Activated CD4-positive, alpha-beta T cell treated with anti-CD3 and anti-CD28 coated beads, Interleukin-2, amount 50 U/mL, for 1 hour (primary cell): Measurements from ENCODE around the gene LHFPL3.
"Not testable (repeated sequence)": the region's sequence is repeated elsewhere in the genome, so short reads cannot be mapped to it uniquely, and the experiment has no call there.

ENCODE experiments used
- DNase-seq: peaks from one replicate; pipeline ENCODE4 v3.0.0-alpha.2; 2020

LHFPL3 gene

DNA sequence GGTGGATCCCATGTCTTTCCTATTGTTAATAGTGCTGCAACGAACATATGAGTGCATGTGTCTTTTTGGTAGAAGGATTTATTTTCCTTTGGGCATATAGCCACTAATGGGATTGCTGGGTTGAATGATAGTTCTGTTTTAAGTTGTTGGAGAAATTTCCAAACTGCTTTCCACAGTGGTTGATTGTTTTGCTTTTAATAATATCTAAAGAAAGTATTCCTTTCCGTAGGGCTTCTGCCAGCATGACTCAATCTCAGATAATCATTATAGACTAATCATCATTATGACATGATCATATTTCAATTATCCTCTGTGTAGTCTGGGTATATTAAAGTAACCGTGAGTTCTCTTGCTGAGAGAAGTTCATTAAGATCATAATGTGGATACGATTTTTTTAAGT is 575.4 kb downstream of the LHFPL3 start:
- DNase-seq, result no peak

GRCh38 chr7:104906032-104906431 is 577.6 kb downstream of the LHFPL3 start:
- no peak for DNase-seq

DNA sequence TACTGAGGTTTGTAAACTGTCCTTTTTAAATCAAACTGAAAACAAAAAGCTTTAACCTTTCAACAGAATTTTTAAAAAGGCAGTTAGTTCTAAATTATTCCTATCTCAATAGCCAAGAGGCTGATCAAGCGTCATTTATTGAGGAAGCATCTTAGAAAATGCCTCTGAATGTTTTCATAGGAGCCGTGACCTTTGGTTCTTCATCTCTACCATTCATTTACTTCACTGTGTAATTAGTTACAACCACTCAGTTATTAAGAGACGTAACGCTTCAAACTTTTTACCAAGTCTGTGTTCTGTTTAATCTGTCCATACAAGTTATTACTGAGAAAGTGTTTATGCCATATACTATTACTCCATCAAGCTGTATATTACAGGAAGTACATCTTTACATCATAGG is 578.2 kb downstream of the LHFPL3 start:
- no peak for DNase-seq

GRCh38 chr7:104908636-104909035 is 580.2 kb downstream of the LHFPL3 start:
- DNase-seq, result no peak

DNA sequence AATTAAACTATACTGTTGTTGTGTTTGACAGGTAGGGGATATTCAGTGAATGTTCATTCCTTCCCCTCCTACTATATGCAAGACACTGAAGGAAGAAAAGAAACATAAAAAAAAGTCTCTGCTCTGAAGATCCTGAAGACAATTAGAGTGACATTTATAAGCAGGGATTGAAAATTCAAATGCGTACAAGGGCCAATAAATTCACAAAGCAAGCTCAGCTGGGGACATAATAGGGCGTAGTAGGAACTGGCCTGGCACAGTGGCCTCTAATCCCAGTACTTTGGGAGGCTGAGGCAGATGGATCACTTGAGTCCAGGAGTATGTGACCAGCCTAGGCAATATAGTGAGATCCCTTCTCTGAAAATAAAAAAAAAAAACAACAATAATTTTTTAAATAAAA is 580.7 kb downstream of the LHFPL3 start:
- DNase-seq, result no peak

GRCh38 chr7:104914421-104914820 is 586.0 kb downstream of the LHFPL3 start:
- no peak for DNase-seq

- no peak for DNase-seq
These were observed 593.2 kb downstream of the LHFPL3 start for GRCh38 chr7:104921596-104921995.

DNA sequence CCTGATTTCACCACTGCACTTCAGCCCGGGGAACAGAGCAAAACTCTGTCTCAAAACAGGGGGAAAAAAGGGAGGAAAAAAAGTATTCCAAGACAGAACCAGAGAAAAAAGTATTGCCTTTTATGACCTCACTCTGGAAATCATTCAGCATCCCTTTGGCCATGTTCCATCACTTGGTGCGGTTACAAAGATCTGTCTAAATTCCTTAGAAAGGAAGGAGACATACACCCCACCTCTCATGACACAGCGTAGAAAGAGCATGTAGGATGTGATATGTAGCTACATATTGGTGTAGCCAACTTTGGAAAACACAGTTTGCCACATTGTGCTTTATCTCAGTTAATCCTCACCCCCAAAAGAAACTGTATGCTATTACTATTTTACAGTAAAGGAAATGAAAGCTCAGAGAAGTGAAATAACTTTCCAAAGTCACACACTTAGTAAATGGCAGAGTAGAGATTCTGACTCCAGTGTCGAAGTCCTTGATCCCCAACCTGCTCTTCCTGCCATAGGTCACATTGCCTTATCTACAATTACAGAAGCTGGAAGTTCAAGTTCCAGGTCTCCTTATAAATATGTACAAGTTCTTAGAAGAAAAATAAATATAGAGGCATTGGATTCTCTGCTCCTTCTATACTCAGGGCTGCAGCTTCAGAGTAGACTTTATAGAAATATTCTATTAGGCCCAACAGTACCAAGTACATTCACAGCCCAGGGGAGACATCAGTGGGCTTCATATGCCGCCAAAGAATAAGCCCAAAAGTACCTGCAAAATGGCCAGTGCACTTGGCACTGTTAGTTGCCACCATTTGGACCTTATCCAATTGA is 594.0 kb downstream of the LHFPL3 start:
- no peak for DNase-seq

DNA sequence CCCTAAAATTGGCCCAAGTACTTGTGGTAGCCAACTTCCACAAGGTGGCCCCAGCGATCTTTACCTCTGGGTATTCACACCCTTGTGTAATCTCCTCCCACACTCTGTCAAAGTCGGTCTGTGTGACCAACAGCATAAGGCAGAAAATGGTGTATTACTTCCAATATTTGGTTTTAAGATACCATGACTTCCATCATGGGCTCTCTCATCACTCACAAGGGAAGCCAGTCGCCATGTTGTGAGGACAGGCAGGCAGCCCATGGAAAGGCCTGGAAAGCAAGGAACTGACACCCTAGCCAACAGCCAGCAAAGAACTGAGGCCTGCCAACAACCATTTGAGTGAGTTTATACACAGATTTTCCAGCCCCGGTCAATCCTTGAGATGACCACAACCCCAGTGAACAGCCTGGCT is 594.6 kb downstream of the LHFPL3 start:
- DNase-seq, result peak; percentile 70

DNA sequence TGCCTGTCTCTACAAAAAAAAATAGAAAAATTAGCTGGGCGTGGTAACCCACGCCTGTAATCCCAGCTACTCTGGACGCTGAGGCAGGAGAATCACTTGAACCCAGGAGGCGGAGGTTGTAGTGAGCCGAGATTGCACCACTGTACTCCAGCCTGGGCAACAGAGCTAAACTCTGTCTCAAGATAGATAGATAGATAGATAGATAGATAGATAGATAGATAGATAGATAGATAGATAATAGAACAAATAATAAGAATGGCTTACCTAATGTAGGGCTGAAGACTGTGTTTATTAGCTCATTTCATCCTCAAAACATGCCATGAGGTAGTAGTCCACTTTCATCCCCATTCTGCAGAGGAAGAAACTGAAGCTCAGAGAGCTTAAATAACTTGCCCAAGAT is 597.8 kb downstream of the LHFPL3 start:
- not testable (repeated sequence) for DNase-seq

DNA sequence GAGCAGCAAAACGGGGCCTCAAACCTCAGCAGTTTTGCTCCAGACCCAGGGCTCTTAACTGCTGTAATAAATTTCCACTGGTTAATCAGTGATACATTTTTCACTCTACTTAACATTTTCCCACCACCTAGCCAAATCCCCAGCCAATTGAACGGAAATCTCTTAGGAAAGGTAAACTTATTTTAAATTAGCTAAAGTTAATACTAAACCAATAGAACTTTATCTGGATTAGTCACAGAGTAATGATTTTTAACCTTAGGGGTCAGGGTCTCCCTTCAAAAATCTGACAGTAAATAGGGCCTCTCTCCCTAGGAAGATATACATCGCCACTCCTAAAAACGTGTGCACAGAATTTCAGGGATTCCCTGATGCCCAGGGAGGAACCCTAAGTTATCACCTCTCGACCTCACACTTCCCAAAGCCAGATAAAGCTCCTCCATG is 598.2 kb downstream of the LHFPL3 start:
- DNase-seq, result no peak

- DNase-seq, result no peak
These were observed 598.7 kb downstream of the LHFPL3 start for GRCh38 chr7:104927055-104927454.

DNA sequence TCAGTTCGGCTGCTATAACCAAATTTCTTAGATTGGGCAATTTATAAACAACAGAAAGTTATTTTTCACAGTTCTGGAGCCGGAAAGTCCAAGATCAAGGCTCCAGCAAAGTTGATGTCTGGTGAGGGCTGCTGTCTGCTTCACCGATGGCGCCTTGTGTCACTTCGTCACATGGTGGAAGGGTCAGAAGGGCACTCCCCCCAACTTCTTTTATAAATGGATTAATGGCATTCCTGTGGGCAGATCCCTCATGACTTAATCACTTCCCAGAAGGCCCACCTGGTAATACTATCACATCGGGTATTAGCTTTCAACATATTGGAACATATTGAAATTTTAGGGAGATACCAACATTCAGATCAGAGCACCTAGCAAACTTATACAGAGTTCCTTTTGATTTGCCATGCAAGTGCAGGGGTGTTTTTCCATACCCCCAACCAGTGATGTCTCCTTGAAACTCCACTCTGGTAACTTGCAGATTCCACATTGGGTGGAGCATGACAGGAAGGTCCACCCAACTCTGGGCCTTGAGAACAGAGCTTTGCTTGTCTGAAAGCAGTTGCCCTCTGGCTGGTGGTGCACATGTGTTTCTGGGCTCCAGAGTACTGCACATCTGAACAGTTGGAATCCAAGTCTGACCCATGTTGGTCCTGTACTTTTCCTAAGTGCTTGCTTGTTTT is 600.5 kb downstream of the LHFPL3 start:
- no peak for DNase-seq

GRCh38 chr7:104929921-104930320 is 601.5 kb downstream of the LHFPL3 start:
- no peak for DNase-seq

GRCh38 chr7:104931181-104931781 is 602.9 kb downstream of the LHFPL3 start:
- no peak for DNase-seq

DNA sequence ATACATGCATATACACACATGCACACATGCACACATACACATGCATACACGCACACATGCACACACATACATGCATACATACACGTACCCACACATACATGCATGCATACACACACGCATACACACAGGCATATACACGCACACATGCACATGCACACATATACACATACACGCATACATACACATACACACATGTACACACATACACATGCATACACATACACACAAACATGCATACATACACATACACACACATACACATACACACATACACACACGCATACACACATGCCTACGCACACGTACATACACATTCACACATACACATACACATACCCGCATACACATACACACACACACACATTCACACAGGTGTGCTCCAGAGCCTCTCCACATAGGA is 604.6 kb downstream of the LHFPL3 start:
- no peak for DNase-seq

- DNase-seq, result no peak
These were observed 605.2 kb downstream of the LHFPL3 start for GRCh38 chr7:104933521-104933988.

DNA sequence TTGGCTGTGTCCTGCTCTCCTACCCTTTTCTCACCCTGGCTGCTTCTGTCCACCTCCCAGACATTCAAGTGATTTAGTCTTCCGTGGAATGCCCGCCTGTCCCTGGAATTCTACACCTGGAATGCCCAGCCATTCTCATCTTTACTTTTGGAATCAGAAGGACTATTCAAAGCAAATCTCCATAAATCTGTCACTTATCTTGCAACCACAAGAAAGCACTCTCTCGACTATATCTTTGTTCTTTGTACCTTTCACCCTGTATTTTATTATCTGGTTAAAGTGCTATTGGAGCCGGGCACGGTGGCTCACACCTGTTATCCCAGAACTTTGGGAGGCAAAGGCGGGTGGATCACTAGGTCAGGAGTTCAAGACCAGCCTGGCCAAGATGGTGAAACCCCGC is 606.3 kb downstream of the LHFPL3 start:
- DNase-seq, result no peak

GRCh38 chr7:104935276-104935675 is 606.9 kb downstream of the LHFPL3 start:
- DNase-seq, result no peak

- DNase-seq, result no peak
These were observed 608.1 kb downstream of the LHFPL3 start for GRCh38 chr7:104936546-104936945.

DNA sequence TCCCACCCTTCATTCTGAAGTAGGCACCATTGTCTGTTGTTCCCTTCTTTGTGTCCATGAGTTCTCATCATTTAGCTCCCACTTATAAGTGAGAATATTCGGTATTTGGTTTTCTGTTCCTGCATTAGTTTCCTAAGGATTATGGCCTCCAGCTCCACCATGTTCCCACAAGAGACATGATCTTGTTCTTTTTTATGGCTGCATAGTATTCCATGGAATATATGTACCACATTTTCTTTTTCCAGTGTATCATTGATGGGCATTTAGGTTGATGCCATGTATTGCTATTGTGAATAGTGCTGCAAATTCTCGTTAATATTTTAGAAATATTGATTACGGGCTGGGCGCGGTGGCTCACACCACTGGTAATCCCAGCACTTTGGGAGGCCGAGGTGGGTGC is 609.1 kb downstream of the LHFPL3 start:
- DNase-seq, result not testable (repeated sequence)

DNA sequence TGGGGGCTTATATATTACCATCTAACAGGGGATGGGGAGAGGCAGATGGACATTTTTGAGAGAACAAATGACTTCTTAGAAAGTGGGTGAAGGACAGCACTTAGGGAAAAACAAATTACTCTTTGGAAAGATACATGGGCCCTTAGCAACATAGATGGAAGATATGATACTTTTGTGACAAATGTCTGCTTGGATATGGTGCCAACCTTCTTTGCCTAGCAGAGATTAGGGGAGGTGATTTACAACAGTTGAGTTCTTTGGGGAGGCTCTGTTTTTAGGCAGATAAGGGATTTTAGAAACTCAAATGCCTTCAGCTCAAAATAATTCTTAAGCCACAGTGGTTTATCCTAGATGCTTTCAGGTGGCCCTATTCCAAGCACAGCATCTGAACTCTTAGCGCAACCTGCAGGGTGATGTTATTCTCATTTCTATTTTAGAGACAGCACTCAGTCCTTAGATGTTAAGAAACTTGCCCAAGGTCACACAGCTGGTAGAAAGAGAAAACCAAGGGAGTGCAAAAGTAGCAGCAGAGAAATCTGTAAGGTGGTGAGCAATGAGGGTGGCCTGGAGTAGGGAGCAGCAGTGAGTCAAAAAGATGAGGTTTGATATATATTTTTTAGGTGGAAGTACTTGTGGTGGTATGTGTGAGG is 610.5 kb downstream of the LHFPL3 start:
- DNase-seq, result no peak

GRCh38 chr7:104940023-104940710 is 611.8 kb downstream of the LHFPL3 start:
- DNase-seq, result no peak
